A549 (cell line): ENCODE data around the gene INTS12.

ENCODE experiments used
- BHLHE40 ChIP-seq: IDR thresholded peaks from 2 replicates; pipeline ENCODE4 v1.6.1; 2012; ENCODE audit warnings: low read depth, low read length, inconsistent platforms
- MAX ChIP-seq: IDR thresholded peaks from 2 replicates; pipeline ENCODE4 v1.6.1; 2012
- POLR2A ChIP-seq: IDR thresholded peaks from 2 replicates; pipeline ENCODE4 v1.6.1; 2012; ENCODE audit warnings: mild to moderate bottlenecking, low read length
- RCOR1 ChIP-seq: fragments of 150-350 bp; IDR thresholded peaks from 2 replicates; pipeline ENCODE4 v1.6.1; 2014; ENCODE audit warnings: antibody characterized with exemption, low read length, low read depth
- REST ChIP-seq: fragments of 200-600 bp; sonication (generic); IDR thresholded peaks from 2 replicates; pipeline ENCODE4 v1.6.1; 2016; ENCODE audit warnings: antibody characterized with exemption, mild to moderate bottlenecking, moderate library complexity
- TF ChIP-seq, protein P1 (sequence below): fragments of >200 bp; sonication (Bioruptor Twin); formaldehyde crosslinking; IDR thresholded peaks from 3 replicates; pipeline ENCODE4 v1.5.1; 2016
- TF ChIP-seq, protein P2 (sequence below): fragments of 150-350 bp; IDR thresholded peaks from 2 replicates; pipeline ENCODE4 v1.6.1; 2014; ENCODE audit warnings: low read depth, mild to moderate bottlenecking, low read length

DNA sequence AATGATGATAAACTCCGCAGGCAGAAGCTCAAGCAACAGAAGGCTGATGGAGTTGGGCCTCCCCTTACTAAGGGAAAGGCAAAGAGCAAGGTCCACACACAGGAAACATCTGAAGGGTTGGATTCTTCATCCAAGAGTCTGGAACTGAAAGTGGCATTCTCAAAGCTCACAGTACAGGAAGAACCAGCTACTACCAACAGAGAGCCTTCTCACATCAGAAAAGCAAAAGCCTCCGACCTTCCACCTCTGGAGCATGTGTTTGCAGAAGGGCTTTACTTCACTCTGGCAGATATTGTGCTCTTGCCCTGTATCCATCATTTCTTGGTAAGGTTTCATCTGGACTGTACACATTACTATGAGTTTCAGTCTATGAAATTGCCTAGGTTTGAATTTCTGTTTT is 10.7 kb upstream of the INTS12 start:
- TF ChIP-seq, protein P1, sequence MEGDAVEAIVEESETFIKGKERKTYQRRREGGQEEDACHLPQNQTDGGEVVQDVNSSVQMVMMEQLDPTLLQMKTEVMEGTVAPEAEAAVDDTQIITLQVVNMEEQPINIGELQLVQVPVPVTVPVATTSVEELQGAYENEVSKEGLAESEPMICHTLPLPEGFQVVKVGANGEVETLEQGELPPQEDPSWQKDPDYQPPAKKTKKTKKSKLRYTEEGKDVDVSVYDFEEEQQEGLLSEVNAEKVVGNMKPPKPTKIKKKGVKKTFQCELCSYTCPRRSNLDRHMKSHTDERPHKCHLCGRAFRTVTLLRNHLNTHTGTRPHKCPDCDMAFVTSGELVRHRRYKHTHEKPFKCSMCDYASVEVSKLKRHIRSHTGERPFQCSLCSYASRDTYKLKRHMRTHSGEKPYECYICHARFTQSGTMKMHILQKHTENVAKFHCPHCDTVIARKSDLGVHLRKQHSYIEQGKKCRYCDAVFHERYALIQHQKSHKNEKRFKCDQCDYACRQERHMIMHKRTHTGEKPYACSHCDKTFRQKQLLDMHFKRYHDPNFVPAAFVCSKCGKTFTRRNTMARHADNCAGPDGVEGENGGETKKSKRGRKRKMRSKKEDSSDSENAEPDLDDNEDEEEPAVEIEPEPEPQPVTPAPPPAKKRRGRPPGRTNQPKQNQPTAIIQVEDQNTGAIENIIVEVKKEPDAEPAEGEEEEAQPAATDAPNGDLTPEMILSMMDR: no peak
- TF ChIP-seq POLR2A (no peak), RCOR1 (no peak), BHLHE40 (no peak), REST (no peak), MAX (no peak)
- TF ChIP-seq, protein P2, sequence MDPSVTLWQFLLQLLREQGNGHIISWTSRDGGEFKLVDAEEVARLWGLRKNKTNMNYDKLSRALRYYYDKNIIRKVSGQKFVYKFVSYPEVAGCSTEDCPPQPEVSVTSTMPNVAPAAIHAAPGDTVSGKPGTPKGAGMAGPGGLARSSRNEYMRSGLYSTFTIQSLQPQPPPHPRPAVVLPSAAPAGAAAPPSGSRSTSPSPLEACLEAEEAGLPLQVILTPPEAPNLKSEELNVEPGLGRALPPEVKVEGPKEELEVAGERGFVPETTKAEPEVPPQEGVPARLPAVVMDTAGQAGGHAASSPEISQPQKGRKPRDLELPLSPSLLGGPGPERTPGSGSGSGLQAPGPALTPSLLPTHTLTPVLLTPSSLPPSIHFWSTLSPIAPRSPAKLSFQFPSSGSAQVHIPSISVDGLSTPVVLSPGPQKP: no peak
